ENCODE measurements around the gene KRT6A.

DNA sequence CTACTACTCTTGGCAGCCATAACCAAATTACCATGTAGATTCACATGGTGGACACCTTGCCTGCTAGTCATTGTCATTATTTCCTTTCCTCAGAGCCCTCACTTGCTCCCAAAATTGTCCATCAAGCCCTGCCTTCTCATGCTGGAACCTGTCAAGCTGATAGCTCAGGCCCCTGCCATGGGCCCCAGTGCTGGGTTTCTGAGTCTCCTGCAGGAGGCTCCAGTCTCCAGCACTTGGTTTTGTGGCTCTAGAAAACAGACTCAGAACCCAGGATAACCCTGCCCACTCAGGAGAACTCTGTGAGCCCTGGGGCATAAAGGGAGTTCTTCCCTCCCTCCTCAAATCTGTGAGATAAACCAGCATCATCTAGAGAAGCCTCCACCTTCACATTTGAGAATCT lies 49.1 kb upstream of the KRT6A start:
- TF ChIP-seq, protein P1, sequence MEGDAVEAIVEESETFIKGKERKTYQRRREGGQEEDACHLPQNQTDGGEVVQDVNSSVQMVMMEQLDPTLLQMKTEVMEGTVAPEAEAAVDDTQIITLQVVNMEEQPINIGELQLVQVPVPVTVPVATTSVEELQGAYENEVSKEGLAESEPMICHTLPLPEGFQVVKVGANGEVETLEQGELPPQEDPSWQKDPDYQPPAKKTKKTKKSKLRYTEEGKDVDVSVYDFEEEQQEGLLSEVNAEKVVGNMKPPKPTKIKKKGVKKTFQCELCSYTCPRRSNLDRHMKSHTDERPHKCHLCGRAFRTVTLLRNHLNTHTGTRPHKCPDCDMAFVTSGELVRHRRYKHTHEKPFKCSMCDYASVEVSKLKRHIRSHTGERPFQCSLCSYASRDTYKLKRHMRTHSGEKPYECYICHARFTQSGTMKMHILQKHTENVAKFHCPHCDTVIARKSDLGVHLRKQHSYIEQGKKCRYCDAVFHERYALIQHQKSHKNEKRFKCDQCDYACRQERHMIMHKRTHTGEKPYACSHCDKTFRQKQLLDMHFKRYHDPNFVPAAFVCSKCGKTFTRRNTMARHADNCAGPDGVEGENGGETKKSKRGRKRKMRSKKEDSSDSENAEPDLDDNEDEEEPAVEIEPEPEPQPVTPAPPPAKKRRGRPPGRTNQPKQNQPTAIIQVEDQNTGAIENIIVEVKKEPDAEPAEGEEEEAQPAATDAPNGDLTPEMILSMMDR (IDR thresholded peaks at IDR 0.05 in 8 of 11, conservative IDR thresholded peaks at IDR 0.05 in 3 of 11): no peak
- TF ChIP-seq POLR2A (IDR thresholded peaks at IDR 0.05) (no peak), POLR2AphosphoS5 (IDR thresholded peaks at IDR 0.05) (no peak)
